DMS79 (cell line): ENCODE data around the gene TNFAIP6.
"Not testable (repeated sequence)": the region's sequence is repeated elsewhere in the genome, so short reads cannot be mapped to it uniquely, and the experiment has no call there.

Experiments used
- DNase-seq: peaks from one replicate; lab custom pipeline; 2025; lab: John Stamatoyannopoulos, UW

Gene TNFAIP6, protein sequence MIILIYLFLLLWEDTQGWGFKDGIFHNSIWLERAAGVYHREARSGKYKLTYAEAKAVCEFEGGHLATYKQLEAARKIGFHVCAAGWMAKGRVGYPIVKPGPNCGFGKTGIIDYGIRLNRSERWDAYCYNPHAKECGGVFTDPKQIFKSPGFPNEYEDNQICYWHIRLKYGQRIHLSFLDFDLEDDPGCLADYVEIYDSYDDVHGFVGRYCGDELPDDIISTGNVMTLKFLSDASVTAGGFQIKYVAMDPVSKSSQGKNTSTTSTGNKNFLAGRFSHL

GRCh38 chr2:151357359-151357758 is at the start of gene TNFAIP6:
Gene TNFAIP6, plus strand, starts transcription at chr2:151357592. Its CDS starts 75 bp downstream, at chr2:151357667.
- DNase-seq = no peak

DNA sequence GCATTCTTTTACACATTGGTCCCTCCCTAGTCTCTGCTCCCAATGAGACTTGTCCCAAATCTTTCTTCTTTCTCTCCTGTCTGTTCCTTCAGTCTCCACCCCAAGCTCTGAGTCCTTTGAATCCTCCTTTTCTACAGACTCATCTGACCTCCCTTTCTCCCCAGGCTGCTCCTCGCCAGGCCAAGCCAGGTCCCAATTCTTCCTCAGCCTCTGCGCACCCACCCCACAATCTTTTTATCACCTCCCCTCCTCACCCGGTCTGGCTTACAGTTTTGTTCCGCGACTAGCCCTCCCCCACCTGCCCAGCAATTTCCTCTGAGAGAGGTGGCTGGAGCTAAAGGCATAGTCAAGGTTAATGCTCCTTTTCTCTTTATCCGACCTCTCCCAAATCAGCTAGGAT is 47.1 kb upstream of the TNFAIP6 start:
- DNase-seq = not testable (repeated sequence)

- not testable (repeated sequence) for DNase-seq
Measured at GRCh38 chr2:151312440-151312839, 45.0 kb upstream of the TNFAIP6 start.

- DNase-seq = no peak
Measured at GRCh38 chr2:151315381-151315903, 42.0 kb upstream of the TNFAIP6 start.

DNA sequence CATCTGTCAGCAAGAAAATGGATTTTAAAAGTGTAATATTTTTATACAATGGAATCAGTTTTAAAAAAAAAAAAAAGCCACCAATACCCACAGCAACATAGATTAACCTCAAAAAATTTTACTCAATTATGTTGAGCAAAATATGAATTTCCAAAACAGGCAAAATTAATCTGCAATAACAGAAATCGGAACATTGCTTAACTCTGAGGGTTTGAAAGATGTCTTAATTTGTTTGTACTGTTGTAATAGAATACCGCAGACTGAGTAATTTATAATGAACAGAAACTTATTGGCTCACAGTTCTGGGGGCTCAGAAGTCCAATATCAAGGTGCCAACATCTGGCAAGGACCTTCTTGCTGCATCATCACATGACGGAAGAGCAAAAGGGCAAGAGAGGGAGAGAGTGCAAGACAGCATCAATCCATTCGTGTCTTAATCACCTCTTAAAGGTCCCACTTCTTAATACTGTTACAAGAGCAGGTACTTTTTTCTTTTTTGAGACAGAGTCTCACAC is 31.8 kb upstream of the TNFAIP6 start:
- no peak for DNase-seq

DNA sequence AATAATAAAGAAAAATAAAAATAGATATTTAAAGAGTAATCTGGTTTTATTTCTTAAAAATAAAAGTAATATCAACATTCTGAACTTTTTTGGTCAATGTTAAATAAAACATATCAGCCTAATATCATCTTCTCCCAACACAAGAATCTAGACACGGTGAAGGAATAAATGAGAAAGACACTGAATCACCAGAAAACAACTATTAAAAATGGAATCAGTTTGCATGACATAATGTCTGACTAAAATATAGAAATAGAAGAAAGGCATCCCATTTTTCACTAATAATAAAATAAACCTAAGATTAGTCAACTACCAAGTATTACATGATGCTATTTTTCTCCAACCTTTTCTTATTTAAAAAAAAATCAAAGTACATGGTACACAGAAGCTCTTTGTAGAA is 30.8 kb upstream of the TNFAIP6 start:
- DNase-seq = no peak

GRCh38 chr2:151329998-151330397 is 27.4 kb upstream of the TNFAIP6 start:
- DNase-seq = no peak

- DNase-seq = no peak
Measured at GRCh38 chr2:151333083-151333482, 24.3 kb upstream of the TNFAIP6 start.

DNA sequence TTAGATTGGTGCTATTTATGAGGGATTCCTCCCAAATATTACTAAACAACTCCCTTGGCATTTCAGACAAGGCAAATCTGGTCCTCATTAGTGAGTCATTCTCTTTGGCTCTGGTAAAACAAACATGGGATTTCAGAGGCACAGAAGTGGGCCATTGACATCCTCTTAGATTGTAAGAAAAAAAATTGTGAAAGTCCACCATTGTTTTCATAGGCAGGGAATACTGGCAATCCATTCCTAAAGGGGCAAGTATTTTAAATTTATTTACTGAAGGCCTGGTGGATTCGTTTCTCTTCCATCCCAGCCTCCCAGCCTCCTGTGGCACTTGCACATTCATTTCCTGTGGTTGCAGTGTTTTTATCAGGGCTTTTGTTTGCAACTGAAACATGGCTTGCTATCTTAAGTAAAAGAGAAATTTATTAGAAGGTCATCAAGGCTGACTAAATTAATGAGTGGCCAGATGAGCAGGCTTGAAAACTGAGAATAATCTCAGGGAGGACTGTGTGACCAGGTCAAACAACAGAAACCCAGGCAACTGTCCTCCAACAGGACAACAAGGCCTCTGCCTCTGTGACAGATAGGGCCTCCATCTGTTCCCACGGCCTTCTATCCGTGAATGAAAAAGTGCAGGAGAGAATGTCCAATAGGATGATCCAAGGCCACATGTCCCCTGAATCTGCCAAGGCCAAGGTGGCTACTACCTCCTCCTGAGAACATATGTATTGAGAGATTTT is 23.1 kb upstream of the TNFAIP6 start:
- DNase-seq = no peak

DNA sequence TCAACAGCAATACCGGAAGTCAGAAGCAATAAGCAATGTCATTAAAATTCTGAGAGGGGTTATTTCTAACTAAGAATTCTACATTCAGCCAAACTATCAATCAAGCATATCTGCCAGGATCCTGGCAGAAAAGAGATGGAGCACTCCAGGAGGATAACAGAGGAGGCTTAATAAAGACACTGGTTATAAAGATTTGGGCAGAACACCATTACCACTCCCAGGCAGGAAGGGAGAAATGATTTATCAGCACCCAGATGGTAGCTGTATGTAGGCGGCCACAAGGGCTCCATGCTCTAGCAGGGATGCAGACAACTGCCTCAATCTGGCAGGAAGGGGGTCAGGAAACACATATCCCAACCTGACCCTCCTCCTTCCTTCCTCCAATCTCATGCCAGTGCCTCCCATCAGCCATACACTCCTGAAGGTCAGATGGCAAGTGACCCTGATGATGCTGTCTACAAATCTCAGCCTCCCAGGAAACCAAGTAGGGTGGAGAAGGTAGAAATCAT is 20.5 kb upstream of the TNFAIP6 start:
- no peak for DNase-seq

GRCh38 chr2:151337643-151338042 is 19.7 kb upstream of the TNFAIP6 start:
- no peak for DNase-seq

- no peak for DNase-seq
Measured at GRCh38 chr2:151338115-151338514, 19.3 kb upstream of the TNFAIP6 start.

- DNase-seq = no peak
Measured at GRCh38 chr2:151343073-151343472, 14.3 kb upstream of the TNFAIP6 start.

GRCh38 chr2:151344191-151344590 is 13.2 kb upstream of the TNFAIP6 start:
- not testable (repeated sequence) for DNase-seq

- no peak for DNase-seq
Measured at GRCh38 chr2:151344906-151345305, 12.5 kb upstream of the TNFAIP6 start.

GRCh38 chr2:151347294-151347693 is 10.1 kb upstream of the TNFAIP6 start:
- no peak for DNase-seq

- DNase-seq = no peak
Measured at GRCh38 chr2:151347906-151348305, 9.5 kb upstream of the TNFAIP6 start.

GRCh38 chr2:151350579-151351195 is 6.7 kb upstream of the TNFAIP6 start:
- DNase-seq = no peak

GRCh38 chr2:151353995-151354394 is 3.4 kb upstream of the TNFAIP6 start:
- DNase-seq = no peak

DNA sequence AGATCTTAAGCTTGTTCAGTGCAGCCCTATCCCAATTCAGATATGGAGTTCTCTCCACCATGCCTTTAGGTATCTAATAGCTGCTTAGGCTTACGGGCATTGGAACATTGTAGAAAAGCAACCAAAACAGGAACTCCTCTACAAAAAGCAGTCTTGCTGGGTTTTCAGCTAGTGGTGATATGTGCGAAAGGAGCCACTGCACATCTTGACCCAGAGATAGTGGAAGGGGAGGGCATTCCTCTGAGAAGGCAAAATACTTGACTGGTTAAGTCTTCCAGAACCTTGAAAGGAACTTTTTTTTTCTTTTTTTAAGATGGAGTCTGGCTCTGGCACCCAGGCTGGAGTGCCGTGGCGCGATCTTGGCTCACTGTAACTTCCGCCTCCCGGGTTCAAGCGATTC is 2.6 kb upstream of the TNFAIP6 start:
- DNase-seq = no peak

- no peak for DNase-seq
Measured at GRCh38 chr2:151358166-151358970, 976 bp downstream of the TNFAIP6 start.
